Lung (tissue), 10 donors: ENCODE measurements around the gene ACR. TPM values are rescaled to one million over a fixed set of nuclear protein-coding genes. Genes with fewer than 3 reads are reported as not detected.
A peak's percentile ranks its signal among the peaks of the same experiment; 100 is the strongest.
"Not testable (repeated sequence)": the region's sequence is repeated elsewhere in the genome, so short reads cannot be mapped to it uniquely, and the experiment has no call there.

Source experiments
- ATAC-seq: fragments of 200-7000 bp; cut with Tn5 transposase; one replicate; pipeline ENCODE4 v1.9.1; 2020; ENCODE audit warnings: moderate number of reproducible peaks; ENCODE audit not compliant: insufficient read depth, low FRiP score
- DNase-seq, 3 donors: peaks; one replicate each; pipeline ENCODE4 v3.0.0-alpha.2; 2013 to 2017
- H3K27ac ChIP-seq, 2 donors: one replicate each; pipeline ENCODE4 v1.5.1; 2013; ENCODE audit warnings: mild to moderate bottlenecking in 2 of 2, moderate library complexity in 2 of 2, control low read depth in 1 of 2, inconsistent platforms in 1 of 2, low read depth in 1 of 2, low read length in 1 of 2
- H3K27me3 ChIP-seq, 3 donors: one replicate each; pipeline ENCODE4 v1.5.1; 2013; ENCODE audit warnings: low read length in 2 of 3; ENCODE audit not compliant: control insufficient read depth in 3 of 3, insufficient read depth in 3 of 3
- H3K36me3 ChIP-seq, 4 donors: one replicate each; pipeline ENCODE4 v1.5.1; 2013; ENCODE audit warnings: low read length in 4 of 4, mild to moderate bottlenecking in 1 of 4, moderate library complexity in 1 of 4; ENCODE audit not compliant: control insufficient read depth in 4 of 4, insufficient read depth in 4 of 4
- H3K4me1 ChIP-seq, 5 donors: one replicate each; pipeline ENCODE4 v1.5.1; 2013; ENCODE audit warnings: low read length in 5 of 5, mild to moderate bottlenecking in 2 of 5, moderate library complexity in 1 of 5; ENCODE audit not compliant: control insufficient read depth in 5 of 5, insufficient read depth in 5 of 5
- H3K4me3 ChIP-seq: one replicate; pipeline ENCODE4 v1.5.1; 2013; ENCODE audit warnings: mild to moderate bottlenecking, control low read depth, moderate library complexity
- H3K9ac ChIP-seq, 2 donors: one replicate each; pipeline ENCODE4 v1.5.1; 2013; ENCODE audit warnings: low read length in 2 of 2, control low read depth in 1 of 2; ENCODE audit not compliant: insufficient read depth in 1 of 2
- H3K9me3 ChIP-seq, 4 donors: one replicate each; pipeline ENCODE4 v1.5.1; 2013; ENCODE audit warnings: low read length in 3 of 4, mild to moderate bottlenecking in 1 of 4, moderate library complexity in 1 of 4; ENCODE audit not compliant: control insufficient read depth in 4 of 4, insufficient read depth in 3 of 4
- WGBS, 2 donors: extraction: QIAGEN DNeasy Blood & Tissue Kit; methylation state at CpG; one replicate each; pipeline ENCODE4 v1.1.7; 2013; 5-methylcytosine and 5-hydroxymethylcytosine counted together
- polyA plus RNA-seq, 2 donors: library from polyadenylated mRNA; stranded (reverse); fragments of 200-250 nt; gene quantifications; one replicate each; pipeline ENCODE4 v1.2.1, GENCODE V29; 2013
- total RNA-seq, 2 donors: library from RNA; depleted of rRNA in 1 of 2; stranded (reverse); fragments of >200 nt in 1 of 2; gene quantifications; one replicate each; pipeline ENCODE4 v1.2.1, GENCODE V29; 2014 to 2021
- donor health status: Bipolar disorder and iron deficiency.
- donor health status: healthy.
- donor health status: DM: yes; HTN: yes; CAD: no.

The ACR gene
- total and polyA plus RNA-seq, 4 donors, result 0.26 to 3.3 (median 0.78) TPM

DNA sequence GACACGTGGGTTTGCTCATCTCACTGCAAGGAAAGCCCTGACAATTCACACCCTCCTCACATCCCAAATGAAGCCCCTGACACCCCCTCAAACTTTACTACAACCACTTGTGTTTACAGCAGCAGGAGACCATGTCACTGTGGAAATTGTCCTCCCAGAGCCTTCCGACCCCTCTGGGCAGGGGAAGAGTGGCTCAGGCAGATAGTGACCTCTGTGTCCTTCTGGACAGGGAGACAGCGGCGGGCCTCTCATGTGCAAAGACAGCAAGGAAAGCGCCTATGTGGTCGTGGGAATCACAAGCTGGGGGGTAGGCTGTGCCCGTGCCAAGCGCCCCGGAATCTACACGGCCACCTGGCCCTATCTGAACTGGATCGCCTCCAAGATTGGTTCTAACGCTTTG lies 6.4 kb downstream of the ACR start:
- not testable (repeated sequence) for H3K4me1 ChIP-seq, DNase-seq
- 89 to 100% methylated on average over 1 to 9 of the region's 12 CpGs for WGBS, 2 donors

DNA sequence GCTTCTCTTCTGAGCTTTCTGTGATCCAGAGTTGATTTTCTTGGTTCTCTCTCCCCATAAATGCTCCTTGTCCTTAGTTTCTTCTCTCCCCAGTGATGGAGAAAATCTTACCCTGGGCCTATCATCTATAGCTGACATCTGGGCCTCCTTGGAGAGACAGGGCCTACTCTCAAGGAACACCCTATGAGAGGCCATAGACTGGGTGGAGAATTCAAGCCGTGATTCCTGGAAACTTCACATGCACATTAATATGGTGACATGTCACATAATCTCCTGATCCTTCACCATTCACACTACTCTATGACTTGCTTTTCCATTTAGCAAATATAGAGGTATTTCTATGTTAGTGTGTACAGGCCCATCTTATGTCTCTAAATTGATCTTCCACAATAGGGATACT lies 9.5 kb downstream of the ACR start:
- not testable (repeated sequence) for H3K9me3 ChIP-seq, H3K27me3 ChIP-seq, H3K9ac ChIP-seq, ATAC-seq, H3K4me1 ChIP-seq, H3K4me3 ChIP-seq, DNase-seq, H3K27ac ChIP-seq, H3K36me3 ChIP-seq
- 79 to 86% methylated on average over 1 of the region's 1 CpG for WGBS, 2 donors

More for the DNA sequence above, 6.4 kb downstream of the ACR start:
- not testable (repeated sequence) for H3K4me3 ChIP-seq, H3K27ac ChIP-seq, H3K27me3 ChIP-seq, H3K36me3 ChIP-seq, H3K9ac ChIP-seq, ATAC-seq, H3K9me3 ChIP-seq

DNA sequence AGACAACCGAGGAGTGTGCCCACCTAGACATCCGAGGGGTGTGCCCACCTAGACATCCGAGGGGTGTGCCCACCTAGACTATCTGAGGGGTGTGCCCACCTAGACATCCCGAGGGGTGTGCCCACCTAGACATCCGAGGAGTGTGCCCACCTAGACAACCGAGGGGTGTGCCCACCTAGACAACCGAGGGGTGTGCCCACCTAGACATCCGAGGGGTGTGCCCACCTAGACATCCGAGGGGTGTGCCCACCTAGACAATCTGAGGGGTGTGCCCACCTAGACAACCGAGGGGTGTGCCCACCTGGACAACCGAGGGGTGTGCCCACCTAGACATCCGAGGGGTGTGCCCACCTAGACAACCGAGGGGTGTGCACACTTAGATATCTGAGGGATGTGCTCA lies 10.6 kb downstream of the ACR start:
- WGBS, 2 donors, result 79 to 85% methylated on average over 11 to 13 of the region's 13 CpGs
- ATAC-seq, H3K9me3 ChIP-seq, H3K27me3 ChIP-seq, DNase-seq, H3K4me1 ChIP-seq, H3K27ac ChIP-seq, H3K9ac ChIP-seq, H3K4me3 ChIP-seq, H3K36me3 ChIP-seq: not testable (repeated sequence)

DNA sequence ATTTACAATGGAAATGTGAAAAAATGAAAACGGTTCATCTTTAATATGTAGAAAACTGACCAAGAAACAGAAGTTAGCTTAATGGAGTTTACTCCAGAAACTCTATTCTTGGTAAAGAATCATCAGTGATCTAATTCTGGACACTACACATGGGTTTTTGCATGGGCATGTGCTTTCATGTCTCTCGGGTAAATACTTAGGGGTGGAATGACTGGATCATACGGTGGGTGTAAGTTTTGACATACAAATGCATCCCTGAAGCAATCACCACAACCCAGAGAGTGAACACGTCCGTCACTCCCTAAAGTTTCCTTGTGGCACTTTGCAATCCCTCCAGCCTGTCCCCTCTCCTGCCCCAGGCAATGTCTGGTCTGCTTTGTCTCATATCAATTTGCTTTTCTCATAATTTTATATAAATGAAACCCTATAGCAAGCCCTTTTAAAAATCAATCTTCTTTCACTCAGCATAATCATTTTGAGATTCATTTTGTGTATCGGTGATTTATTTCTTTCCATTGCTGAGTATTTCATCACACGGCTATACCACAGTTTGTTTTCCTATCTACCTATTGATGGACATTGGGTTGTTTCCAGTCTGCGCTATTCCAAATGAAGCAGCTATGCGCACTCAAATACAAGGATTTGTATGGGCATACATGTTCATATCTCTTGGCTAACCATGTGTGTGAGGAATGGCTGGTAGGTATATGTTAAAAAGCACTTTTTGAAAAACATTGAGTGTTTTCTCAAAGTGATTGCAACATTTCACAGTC lies 11.5 kb downstream of the ACR start:
- not testable (repeated sequence) for H3K27me3 ChIP-seq, H3K9ac ChIP-seq, H3K36me3 ChIP-seq, DNase-seq, H3K4me1 ChIP-seq, H3K4me3 ChIP-seq, ATAC-seq, H3K27ac ChIP-seq, H3K9me3 ChIP-seq
- 84 to 86% methylated on average over 9 of the region's 9 CpGs for WGBS, 2 donors

DNA sequence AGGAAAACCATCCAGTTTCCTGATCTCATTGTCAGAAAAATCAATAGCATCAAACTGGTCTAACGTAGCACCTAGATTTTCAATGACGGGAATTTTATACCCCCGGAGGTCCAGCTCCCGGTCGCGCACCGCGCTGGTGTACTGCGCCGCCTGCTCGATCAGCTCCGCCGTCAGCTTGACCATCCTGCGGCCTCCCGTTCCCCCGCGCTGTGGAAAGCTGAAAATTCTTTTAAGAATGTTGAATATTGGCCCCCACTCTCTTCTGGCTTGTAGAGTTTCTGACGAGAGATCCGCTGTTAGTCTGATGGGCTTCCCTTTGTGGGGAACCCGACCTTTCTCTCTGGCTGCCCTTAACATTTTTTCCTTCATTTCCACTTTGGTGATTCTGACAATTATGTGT lies 17.2 kb downstream of the ACR start:
- H3K27me3 ChIP-seq, H3K36me3 ChIP-seq, H3K27ac ChIP-seq, H3K4me1 ChIP-seq, H3K4me3 ChIP-seq, DNase-seq, ATAC-seq, H3K9me3 ChIP-seq, H3K9ac ChIP-seq: not testable (repeated sequence)
- 87 to 94% methylated on average over 20 of the region's 20 CpGs for WGBS, 2 donors

DNA sequence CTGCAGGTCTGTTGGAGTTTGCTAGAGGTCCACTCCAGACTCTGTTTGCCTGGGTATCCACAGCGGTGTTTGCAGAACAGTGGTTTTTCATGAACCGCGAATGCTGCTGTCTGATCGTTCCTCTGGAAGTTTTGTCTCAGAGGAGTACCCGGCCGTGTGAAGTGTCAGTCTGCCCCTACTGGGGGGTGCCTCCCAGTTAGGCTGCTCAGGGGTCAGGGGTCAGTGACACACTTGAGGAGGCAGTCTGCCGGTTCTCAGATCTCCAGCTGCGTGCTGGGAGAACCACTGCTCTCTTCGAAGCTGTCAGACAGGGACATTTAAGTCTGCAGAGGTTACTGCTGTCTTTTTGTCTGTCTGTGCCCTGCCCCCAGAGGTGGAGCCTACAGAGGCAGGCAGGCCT lies 18.4 kb downstream of the ACR start:
- ATAC-seq, H3K27ac ChIP-seq, DNase-seq, H3K36me3 ChIP-seq, H3K4me3 ChIP-seq, H3K4me1 ChIP-seq, H3K9ac ChIP-seq, H3K9me3 ChIP-seq, H3K27me3 ChIP-seq: not testable (repeated sequence)
- WGBS, 2 donors, result 28 to 34% methylated on average over 5 to 9 of the region's 9 CpGs

DNA sequence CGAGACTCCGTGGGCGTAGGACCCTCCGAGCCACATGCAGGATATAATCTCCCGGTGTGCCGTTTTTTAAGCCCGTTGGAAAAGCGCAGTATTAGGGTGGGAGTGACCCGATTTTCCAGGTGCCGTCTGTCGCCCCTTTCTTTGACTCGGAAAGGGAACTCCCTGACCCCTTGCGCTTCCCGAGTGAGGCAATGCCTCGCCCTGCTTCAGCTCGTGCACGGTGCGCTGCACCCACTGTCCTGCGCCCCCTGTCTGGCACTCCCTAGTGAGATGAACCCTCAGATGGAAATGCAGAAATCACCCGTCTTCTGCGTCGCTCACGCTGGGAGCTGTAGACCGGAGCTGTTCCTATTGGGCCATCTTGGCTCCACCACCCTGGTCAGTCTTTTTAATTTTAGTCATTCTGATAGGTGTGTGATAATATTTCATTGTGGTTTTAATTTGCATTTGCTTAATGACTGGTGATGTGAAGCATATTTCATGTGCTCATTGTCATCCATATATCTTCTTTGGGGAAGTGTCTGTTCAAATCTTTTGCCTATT lies 19.0 kb downstream of the ACR start:
- not testable (repeated sequence) for H3K4me1 ChIP-seq, H3K36me3 ChIP-seq, H3K9me3 ChIP-seq, H3K27me3 ChIP-seq, ATAC-seq, H3K27ac ChIP-seq
- Histone ChIP-seq H3K9ac (peak overlapping the region in 1 of 2 donors; percentile 42), H3K4me3 (peak overlapping the region; percentile 14)
- 18 to 19% methylated on average over 22 to 24 of the region's 24 CpGs for WGBS, 2 donors
- DNase-seq, result peak; percentile 29 to 36 (median 29)

DNA sequence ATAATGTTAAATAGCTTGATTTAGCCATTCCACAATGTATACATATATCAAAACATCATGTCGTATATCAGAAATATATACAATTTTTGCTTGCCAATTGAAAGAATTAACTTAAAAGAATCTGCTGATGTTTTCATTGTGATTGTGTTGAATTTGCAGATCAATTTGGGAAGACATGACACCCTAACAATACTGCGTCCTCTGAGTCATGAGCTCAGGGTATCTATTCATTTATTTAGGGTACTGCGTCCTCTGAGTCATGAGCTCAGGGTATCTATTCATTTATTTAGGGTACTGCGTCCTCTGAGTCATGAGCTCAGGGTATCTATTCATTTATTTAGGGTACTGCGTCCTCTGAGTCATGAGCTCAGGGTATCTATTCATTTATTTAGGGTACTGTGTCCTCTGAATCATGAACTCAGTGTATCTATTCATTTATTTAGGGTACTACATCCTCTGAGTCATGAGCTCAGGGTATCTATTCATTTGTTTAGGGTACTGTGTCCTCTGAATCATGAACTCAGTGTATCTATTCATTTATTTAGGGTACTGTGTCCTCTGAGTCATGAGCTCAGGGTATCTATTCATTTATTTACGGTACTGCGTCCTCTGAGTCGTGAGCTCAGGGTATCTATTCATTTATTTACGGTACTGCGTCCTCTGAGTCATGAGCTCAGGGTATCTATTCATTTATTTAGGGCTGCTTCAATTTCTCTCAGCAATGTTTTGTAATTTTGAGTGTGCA lies 21.8 kb downstream of the ACR start:
- 64 to 86% methylated on average over 8 to 9 of the region's 10 CpGs for WGBS, 2 donors
- not testable (repeated sequence) for DNase-seq, ATAC-seq, H3K27ac ChIP-seq, H3K4me3 ChIP-seq, H3K9me3 ChIP-seq, H3K27me3 ChIP-seq, H3K36me3 ChIP-seq, H3K4me1 ChIP-seq, H3K9ac ChIP-seq
